Activated CD4-positive, alpha-beta memory T cell treated with anti-CD3 and anti-CD28 coated beads, Interleukin-2, amount 10 ng/mL, durations not matched to agents 7 days and 5 days (primary cell): ENCODE measurements around the gene LRRC49. TPM values are rescaled to one million over a fixed set of nuclear protein-coding genes. Genes with fewer than 3 reads are reported as not detected.
"Not testable (repeated sequence)": the region's sequence is repeated elsewhere in the genome, so short reads cannot be mapped to it uniquely, and the experiment has no call there.

Experiments used
- CTCF ChIA-PET: fragments of 350-600 bp; sonication (Branson Sonifier 250); formaldehyde crosslinking; loops from one replicate; lab custom pipeline; 2021; ENCODE audit warnings: antibody characterized with exemption, inconsistent platforms; lab: Charles Lee
- POLR2A ChIA-PET: fragments of 350-600 bp; sonication (Branson Sonifier 250); formaldehyde crosslinking; loops from one replicate; lab custom pipeline; 2021; ENCODE audit warnings: antibody characterized with exemption; lab: Charles Lee
- DNase-seq: peaks from one replicate; pipeline ENCODE4 v3.0.0-alpha.2; 2020
- H3K27ac Mint-ChIP-seq: one replicate; pipeline ENCODE4 v1.8.0; 2021; ENCODE audit warnings: mild to moderate bottlenecking, mixed read lengths
- H3K27me3 Mint-ChIP-seq: one replicate; pipeline ENCODE4 v1.8.0; 2021; ENCODE audit warnings: mixed read lengths
- H3K36me3 Mint-ChIP-seq: one replicate; pipeline ENCODE4 v1.8.0; 2021; ENCODE audit warnings: low read depth, mixed read lengths
- H3K4me1 Mint-ChIP-seq: one replicate; pipeline ENCODE4 v1.8.0; 2021; ENCODE audit warnings: mixed read lengths
- H3K4me3 Mint-ChIP-seq: one replicate; pipeline ENCODE4 v1.8.0; 2021; ENCODE audit warnings: mild to moderate bottlenecking, mixed read lengths
- H3K9me3 Mint-ChIP-seq: one replicate; pipeline ENCODE4 v1.8.0; 2021; ENCODE audit warnings: mixed read lengths
- total RNA-seq, 2 experiments: library from RNA; stranded (reverse); gene quantifications; one replicate each; pipeline ENCODE4 v1.2.3, GENCODE V29; 2021

Gene LRRC49
- total RNA-seq, 2 experiments from 2014 or later, result not detected

- H3K27me3 Mint-ChIP-seq, H3K27ac Mint-ChIP-seq, H3K4me3 Mint-ChIP-seq, H3K9me3 Mint-ChIP-seq, POLR2A ChIA-PET, H3K4me1 Mint-ChIP-seq, CTCF ChIA-PET, DNase-seq, H3K36me3 Mint-ChIP-seq: not testable (repeated sequence)
Measured at GRCh38 chr15:71046146-71046545, 153.5 kb downstream of the LRRC49 start.

GRCh38 chr15:71048913-71049675 is 156.5 kb downstream of the LRRC49 start:
- no peak overlapping the region for H3K4me3 Mint-ChIP-seq
- no peak for DNase-seq
- H3K9me3 Mint-ChIP-seq, result no peaks in the 10 kb centered on the region
- no peaks in the 10 kb centered on the region for H3K4me1 Mint-ChIP-seq
- POLR2A ChIA-PET, result no interaction called here
- H3K36me3 Mint-ChIP-seq, result no peaks in the 10 kb centered on the region
- H3K27ac Mint-ChIP-seq, result no peak overlapping the region
- H3K27me3 Mint-ChIP-seq, result no peaks in the 10 kb centered on the region
- CTCF ChIA-PET, result interaction anchor here (0.9 to 1.2 kb wide), 2 partner anchors 18 to 695 kb away, joined by 3 read pairs; no protein-coding TSS in a partner anchor

- ChIA-PET POLR2A (no interaction called here), CTCF (interaction anchor here (0.9 kb wide), 1 partner anchor 694 kb away, joined by 3 read pairs; no protein-coding TSS in a partner anchor)
- Mint-ChIP-seq H3K4me3 (no peak overlapping the region), H3K36me3 (no peaks in the 10 kb centered on the region), H3K9me3 (no peaks in the 10 kb centered on the region), H3K27me3 (no peaks in the 10 kb centered on the region), H3K27ac (no peak overlapping the region), H3K4me1 (no peaks in the 10 kb centered on the region)
- no peak for DNase-seq
Measured at GRCh38 chr15:71049706-71050422, 157.2 kb downstream of the LRRC49 start.

- Mint-ChIP-seq H3K27ac (no peak overlapping the region), H3K27me3 (no peaks in the 10 kb centered on the region), H3K9me3 (no peaks in the 10 kb centered on the region), H3K4me3 (no peak overlapping the region), H3K4me1 (no peaks in the 10 kb centered on the region), H3K36me3 (no peaks in the 10 kb centered on the region)
- ChIA-PET CTCF (no interaction called here), POLR2A (no interaction called here)
- DNase-seq, result no peak
Measured at GRCh38 chr15:71050461-71050860, 157.8 kb downstream of the LRRC49 start.

- Mint-ChIP-seq H3K4me3 (no peak overlapping the region), H3K4me1 (no peaks in the 10 kb centered on the region), H3K27ac (no peak overlapping the region), H3K9me3 (no peaks in the 10 kb centered on the region), H3K36me3 (no peaks in the 10 kb centered on the region), H3K27me3 (no peaks in the 10 kb centered on the region)
- CTCF ChIA-PET, result no interaction called here
- POLR2A ChIA-PET, result no interaction called here
- DNase-seq, result no peak
Measured at GRCh38 chr15:71051539-71051938, 158.9 kb downstream of the LRRC49 start.

- H3K4me1 Mint-ChIP-seq, result no peaks in the 10 kb centered on the region
- no peak for DNase-seq
- H3K4me3 Mint-ChIP-seq, result no peak overlapping the region
- no peaks in the 10 kb centered on the region for H3K36me3 Mint-ChIP-seq
- H3K9me3 Mint-ChIP-seq, result no peaks in the 10 kb centered on the region
- CTCF ChIA-PET, result no interaction called here
- POLR2A ChIA-PET, result no interaction called here
- no peaks in the 10 kb centered on the region for H3K27me3 Mint-ChIP-seq
- no peak overlapping the region for H3K27ac Mint-ChIP-seq
Measured at GRCh38 chr15:71052356-71052755, 159.7 kb downstream of the LRRC49 start.

GRCh38 chr15:71054286-71054952 is 161.8 kb downstream of the LRRC49 start:
- Mint-ChIP-seq H3K36me3 (no peaks in the 10 kb centered on the region), H3K4me1 (no peaks in the 10 kb centered on the region), H3K27ac (no peak overlapping the region), H3K4me3 (no peak overlapping the region), H3K27me3 (peaks cover 4% of the 10 kb centered on the region), H3K9me3 (no peaks in the 10 kb centered on the region)
- ChIA-PET CTCF (no interaction called here), POLR2A (no interaction called here)
- no peak for DNase-seq

GRCh38 chr15:71055461-71055860 is 162.8 kb downstream of the LRRC49 start:
- H3K9me3 Mint-ChIP-seq, result no peaks in the 10 kb centered on the region
- no peak for DNase-seq
- no peak overlapping the region for H3K27ac Mint-ChIP-seq
- H3K36me3 Mint-ChIP-seq, result no peaks in the 10 kb centered on the region
- no peak overlapping the region for H3K4me3 Mint-ChIP-seq
- ChIA-PET CTCF (no interaction called here), POLR2A (no interaction called here)
- H3K27me3 Mint-ChIP-seq, result peaks cover 6% of the 10 kb centered on the region
- H3K4me1 Mint-ChIP-seq, result no peaks in the 10 kb centered on the region

GRCh38 chr15:71056111-71056510 is 163.5 kb downstream of the LRRC49 start:
- Mint-ChIP-seq H3K9me3 (no peaks in the 10 kb centered on the region), H3K27ac (no peak overlapping the region), H3K27me3 (peaks cover 9% of the 10 kb centered on the region), H3K4me1 (no peaks in the 10 kb centered on the region), H3K4me3 (no peak overlapping the region), H3K36me3 (no peaks in the 10 kb centered on the region)
- ChIA-PET CTCF (no interaction called here), POLR2A (no interaction called here)
- no peak for DNase-seq

GRCh38 chr15:71057143-71057542 is 164.5 kb downstream of the LRRC49 start:
- DNase-seq, result no peak
- Mint-ChIP-seq H3K27ac (no peak overlapping the region), H3K4me1 (no peaks in the 10 kb centered on the region), H3K4me3 (no peak overlapping the region), H3K27me3 (peaks cover 10% of the 10 kb centered on the region), H3K9me3 (no peaks in the 10 kb centered on the region), H3K36me3 (no peaks in the 10 kb centered on the region)
- ChIA-PET POLR2A (no interaction called here), CTCF (no interaction called here)

- H3K27ac Mint-ChIP-seq, result no peak overlapping the region
- no peak overlapping the region for H3K4me3 Mint-ChIP-seq
- H3K36me3 Mint-ChIP-seq, result no peaks in the 10 kb centered on the region
- CTCF ChIA-PET, result no interaction called here
- H3K9me3 Mint-ChIP-seq, result no peaks in the 10 kb centered on the region
- peaks cover 10% of the 10 kb centered on the region for H3K27me3 Mint-ChIP-seq
- no peak for DNase-seq
- POLR2A ChIA-PET, result no interaction called here
- no peaks in the 10 kb centered on the region for H3K4me1 Mint-ChIP-seq
Measured at GRCh38 chr15:71057581-71057980, 165.0 kb downstream of the LRRC49 start.

- DNase-seq, result no peak
- ChIA-PET CTCF (no interaction called here), POLR2A (no interaction called here)
- Mint-ChIP-seq H3K9me3 (no peaks in the 10 kb centered on the region), H3K27me3 (peaks cover 10% of the 10 kb centered on the region), H3K36me3 (no peaks in the 10 kb centered on the region), H3K4me3 (no peak overlapping the region), H3K27ac (no peak overlapping the region), H3K4me1 (no peaks in the 10 kb centered on the region)
Measured at GRCh38 chr15:71060983-71061382, 168.4 kb downstream of the LRRC49 start.

GRCh38 chr15:71066983-71067382 is 174.4 kb downstream of the LRRC49 start:
- CTCF ChIA-PET, result interaction anchor here (0.9 kb wide), 1 partner anchor 18 kb away, joined by 3 read pairs; no protein-coding TSS in a partner anchor
- Mint-ChIP-seq H3K4me1 (no peaks in the 10 kb centered on the region), H3K27ac (no peak overlapping the region), H3K36me3 (no peaks in the 10 kb centered on the region), H3K9me3 (no peaks in the 10 kb centered on the region), H3K4me3 (no peak overlapping the region), H3K27me3 (no peaks in the 10 kb centered on the region)
- POLR2A ChIA-PET, result no interaction called here
- no peak for DNase-seq
